NAMALWA (cell line): ENCODE data around the gene TGM2.
"Not testable (repeated sequence)": the region's sequence is repeated elsewhere in the genome, so short reads cannot be mapped to it uniquely, and the experiment has no call there.

Experiments used
- DNase-seq: peaks from one replicate; pipeline ENCODE4 v3.0.0-alpha.2; 2015; ENCODE audit warnings: low spot score

TGM2 gene

GRCh38 chr20:38115205-38115604, 49.9 kb downstream of the TGM2 start:
- DNase-seq, result no peak

- DNase-seq, result no peak
These were observed 50.7 kb downstream of the TGM2 start for GRCh38 chr20:38114353-38114791.

DNA sequence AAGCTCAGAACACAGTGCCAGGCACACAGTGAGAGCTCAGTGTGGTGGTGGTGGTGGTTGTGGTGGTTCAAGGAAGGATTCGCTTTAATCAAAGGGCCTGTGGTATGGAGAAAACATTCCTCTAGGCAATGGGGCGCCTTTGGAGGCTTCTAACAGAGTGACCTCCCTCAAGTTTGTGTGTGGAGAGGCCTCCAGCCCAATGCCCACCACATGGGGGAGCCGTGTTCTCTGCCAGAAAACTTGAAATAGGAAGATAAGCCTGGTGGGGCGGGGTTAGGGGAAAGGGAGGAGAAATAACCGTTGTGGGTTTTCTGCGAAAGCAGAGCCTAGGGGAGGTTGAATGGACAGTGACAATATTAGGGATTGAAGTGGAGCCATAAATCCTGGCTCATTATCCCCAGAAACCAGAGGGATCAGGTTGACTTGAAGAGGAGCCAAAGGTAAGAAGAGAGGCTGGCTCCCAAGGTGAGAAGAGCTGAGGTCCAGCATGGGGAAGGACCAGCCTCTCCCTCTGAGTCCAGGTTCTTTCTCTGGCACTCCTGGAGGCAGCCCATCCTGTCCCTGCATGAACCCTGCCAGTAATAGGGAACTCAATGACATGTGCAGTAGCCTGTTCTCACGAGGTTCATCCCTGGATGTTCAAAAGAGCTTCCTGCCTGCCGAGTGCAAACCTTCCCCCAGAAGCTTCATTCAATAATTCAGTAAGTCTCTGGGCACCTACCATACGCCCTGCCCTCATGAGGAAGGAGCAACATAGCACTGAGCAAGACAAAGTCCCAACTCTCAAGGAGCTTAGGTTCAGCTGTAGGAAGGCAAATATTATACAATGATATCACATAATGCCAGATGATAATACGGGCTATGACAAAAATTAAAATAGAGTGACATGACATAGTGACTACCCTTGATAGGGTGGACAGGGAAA, 51.4 kb downstream of the TGM2 start:
- DNase-seq, result peak; percentile 44

DNA sequence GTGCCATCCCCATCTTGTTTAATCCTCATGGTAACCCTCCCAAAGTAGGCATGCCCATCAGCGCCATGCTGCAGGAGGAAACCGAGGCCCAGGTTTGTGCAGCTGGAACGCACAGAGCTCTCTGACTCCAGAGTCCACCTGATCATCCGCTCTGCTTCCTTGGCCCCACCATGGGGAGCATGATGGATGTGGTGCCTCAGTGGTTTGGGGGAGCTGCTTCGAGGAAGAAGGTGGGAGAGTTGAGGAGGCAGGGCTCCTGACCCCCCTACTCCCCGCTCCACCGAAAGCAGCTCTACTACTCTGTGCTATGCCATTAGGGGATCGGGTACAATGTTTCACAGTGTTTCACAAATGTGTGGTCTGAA, 52.2 kb downstream of the TGM2 start:
- no peak for DNase-seq

- no peak for DNase-seq
These were observed 52.7 kb downstream of the TGM2 start for GRCh38 chr20:38112261-38112929.

DNA sequence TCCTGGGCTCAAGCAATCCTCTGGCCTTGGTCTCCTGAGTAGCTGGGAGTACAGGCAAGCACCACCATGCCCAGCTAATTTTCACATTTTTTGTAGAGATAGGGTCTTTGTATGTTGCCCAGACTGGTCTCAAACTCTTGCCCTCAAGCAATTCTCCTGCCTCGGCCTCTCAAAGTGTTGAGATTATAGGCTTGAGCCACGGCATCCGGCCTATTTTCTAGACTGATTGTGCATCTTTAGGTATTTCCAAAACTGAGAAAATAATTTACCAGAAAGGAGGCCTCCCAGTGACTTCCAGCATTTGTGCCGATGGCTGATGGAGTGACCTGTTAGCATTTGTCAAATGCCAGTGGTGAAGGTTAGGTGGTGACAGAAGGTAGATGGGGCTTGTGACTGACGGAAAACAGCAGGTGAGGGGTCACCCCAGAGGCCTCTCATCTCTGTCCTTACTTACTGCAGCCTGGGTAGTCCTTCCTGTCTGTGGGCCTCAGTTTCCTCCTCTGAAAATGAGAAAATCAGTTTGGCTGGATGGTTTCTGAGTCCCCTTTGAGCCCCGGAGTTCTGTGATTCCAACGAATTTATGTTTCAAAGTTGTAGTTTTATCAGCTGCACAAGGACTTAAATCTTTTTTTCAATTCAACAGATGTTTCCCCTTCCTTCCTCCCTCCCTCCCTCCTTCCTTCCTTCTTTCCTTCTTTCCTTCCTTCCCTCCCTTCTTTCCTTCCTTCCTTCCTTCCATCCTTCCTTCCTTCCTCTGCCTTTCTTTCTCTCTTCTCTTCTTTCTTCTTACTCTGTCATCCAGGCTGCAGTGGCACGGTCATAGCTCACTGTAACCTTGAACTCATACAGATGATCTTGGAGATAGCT, 53.5 kb downstream of the TGM2 start:
- no peak for DNase-seq

GRCh38 chr20:38110525-38111178, 54.4 kb downstream of the TGM2 start:
- no peak for DNase-seq

DNA sequence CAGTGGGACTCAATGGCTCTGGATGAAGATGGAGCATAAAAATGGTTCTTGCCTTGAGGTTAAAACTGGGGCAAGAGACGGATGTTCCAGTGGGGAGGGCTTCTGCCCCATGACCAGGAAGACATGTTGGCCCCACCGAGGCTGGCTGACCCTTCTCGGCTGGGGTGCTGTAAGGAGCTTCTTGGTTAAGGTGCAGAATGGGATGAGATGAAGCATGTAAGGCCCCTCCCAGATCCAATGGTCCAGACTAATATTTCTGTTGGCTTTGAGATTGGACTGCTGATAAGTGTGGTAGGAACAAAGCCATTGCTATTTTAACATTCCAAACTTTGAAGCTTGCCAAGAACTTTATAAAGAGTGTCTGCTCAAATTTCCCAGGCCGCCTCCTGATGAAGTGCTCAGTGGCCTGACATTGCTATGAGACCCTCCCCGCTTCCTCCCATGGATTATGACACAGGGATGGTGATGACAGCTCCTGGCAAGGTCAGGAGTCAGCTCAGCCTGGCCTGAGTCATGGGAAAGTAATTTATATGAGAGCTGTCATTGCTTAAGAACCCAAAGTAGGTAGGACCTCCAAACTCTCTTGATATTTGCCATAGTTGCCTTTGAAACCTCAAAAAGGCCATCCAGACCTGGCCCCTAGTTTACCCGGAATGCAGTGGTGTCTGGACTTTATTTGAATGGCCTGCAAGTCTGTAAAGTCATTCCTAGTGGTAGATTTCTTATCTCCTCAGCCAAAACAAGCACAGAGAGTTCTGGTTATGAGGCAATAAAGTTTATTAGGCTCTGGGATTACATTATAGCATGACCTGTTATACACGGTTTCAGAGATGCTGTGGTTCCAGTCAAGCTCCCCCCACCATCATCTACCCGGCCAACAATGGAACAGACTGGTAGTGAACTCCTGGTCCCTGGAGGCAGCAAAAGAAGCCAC, 55.2 kb downstream of the TGM2 start:
- no peak for DNase-seq

GRCh38 chr20:38108986-38109541, 56.0 kb downstream of the TGM2 start:
- no peak for DNase-seq

GRCh38 chr20:38108438-38108985, 56.6 kb downstream of the TGM2 start:
- no peak for DNase-seq

DNA sequence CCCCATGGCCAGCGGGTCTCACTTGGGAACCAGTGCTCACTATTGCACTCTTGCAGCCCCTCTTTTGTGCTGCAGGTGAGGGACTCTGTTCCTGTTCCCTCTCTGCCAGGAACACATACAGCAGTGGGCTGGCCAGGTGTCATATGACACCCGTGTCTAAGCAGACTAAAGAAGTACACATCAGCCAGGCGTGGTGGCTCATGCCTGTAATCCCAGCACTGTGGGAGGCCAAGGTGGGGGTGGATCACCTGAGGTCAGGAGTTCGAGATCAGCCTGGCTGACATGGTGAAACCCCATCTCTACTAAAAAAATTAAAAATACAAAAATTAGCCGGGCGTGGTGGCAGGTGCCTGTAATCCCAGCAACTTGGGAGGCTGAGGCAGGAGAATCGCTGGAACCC, 57.2 kb downstream of the TGM2 start:
- not testable (repeated sequence) for DNase-seq

DNA sequence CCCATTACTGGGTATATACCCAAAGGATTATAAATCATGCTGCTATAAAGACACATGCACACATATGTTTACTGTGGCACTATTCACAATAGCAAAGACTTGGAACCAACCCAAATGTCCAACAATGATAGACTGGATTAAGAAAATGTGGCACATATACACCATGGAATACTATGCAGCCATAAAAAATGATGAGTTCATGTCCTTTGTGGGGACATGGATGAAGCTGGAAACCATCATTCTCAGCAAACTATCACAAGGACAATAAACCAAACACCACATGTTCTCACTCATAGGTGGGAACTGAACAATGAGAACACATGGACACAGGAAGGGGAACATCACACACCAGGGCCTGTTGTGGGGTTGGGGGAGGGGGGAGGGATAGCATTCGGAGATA, 57.7 kb downstream of the TGM2 start:
- DNase-seq, result not testable (repeated sequence)

DNA sequence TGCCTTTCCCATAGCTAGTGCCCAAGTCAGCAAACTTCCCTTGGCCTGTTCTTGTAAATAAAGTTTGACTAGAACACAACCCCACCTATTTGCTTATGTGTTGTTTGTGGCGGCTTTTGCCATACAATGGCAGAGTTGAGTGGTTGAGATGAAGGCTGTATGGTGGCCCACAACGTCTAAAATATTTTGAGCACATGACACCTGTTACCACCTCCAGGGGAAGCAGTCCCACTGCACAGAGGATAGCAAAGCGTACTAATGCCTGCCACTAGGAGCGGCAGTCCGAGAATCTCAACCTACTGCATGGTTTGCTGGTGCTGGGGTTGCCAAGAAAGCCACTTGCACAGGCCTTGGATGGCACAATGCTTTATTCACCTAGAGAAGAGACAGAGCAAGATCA, 58.6 kb downstream of the TGM2 start:
- DNase-seq, result no peak

GRCh38 chr20:38104285-38104684, 60.8 kb downstream of the TGM2 start:
- no peak for DNase-seq

DNA sequence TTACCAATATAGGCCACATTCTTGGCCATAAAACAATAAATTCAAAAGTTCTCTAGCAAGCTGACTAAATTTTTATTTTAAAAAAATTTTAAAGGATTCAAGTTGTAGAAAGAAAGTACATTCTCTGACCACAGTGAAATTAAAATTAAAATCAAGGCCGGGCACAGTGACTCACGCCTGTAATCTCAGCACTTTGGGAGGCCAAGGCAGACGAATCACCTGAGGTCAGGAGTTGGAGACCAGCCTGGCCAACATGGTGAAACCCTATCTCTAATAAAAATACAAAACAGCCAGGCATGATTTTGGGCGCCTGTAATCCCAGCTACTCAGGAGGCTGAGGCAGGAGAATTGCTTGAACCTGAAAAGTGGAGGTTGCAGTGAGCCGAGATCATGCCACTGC, 62.9 kb downstream of the TGM2 start:
- DNase-seq, result not testable (repeated sequence)

DNA sequence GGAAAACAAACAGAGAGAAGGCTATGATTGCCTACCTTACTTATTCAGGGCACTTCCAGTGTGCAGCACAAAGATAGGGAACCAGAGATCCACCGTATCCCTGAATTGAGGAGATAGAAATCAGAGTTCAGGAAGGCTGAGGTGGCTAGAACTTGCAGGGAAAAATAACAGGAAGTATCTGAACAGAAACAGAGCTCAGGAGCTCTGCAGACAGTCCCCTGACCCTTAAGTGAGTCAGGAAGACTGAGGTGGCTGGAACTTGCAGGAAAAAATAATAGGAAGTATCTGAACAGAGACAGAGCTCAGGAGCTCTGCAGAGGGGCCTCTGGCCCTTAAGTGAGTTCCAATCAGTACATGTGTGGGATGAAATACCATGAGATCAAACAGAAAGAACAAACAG, 66.1 kb downstream of the TGM2 start:
- no peak for DNase-seq

GRCh38 chr20:38095017-38095686, 69.9 kb downstream of the TGM2 start:
- peak; percentile 19 for DNase-seq

GRCh38 chr20:38094373-38094891, 70.6 kb downstream of the TGM2 start:
- DNase-seq, result peak; percentile 91

GRCh38 chr20:38093641-38094077, 71.4 kb downstream of the TGM2 start:
- DNase-seq, result no peak
